Inflammatory macrophage treated with lipopolysaccharide for 1 hour (primary cell): ENCODE data around the gene IL25.

Experiments used
- DNase-seq, 2 donors: peaks; one replicate each; pipeline ENCODE4 v3.0.0-alpha.2; 2020 to 2022

The IL25 gene

DNA sequence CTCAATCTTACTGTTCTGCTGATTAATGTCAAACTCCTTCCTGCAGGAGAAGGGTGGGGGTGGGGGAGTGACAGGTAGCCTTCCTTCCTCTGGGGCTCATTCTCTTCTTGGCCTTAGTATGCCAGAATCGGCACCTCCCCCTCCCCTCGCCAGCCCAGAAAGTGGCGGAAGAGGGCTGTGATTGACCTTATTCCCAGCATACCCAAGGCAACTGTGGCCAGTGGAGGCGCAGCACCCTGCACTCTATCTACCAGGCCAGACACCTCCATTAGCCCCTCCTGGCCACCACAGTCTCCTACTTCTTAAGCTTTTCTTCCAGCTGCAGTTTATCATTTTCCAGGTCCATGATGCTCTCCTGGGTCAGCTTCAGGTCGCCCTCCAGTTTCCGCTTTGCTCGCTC lies 20.0 kb downstream of the IL25 start:
- DNase-seq = no peak

DNA sequence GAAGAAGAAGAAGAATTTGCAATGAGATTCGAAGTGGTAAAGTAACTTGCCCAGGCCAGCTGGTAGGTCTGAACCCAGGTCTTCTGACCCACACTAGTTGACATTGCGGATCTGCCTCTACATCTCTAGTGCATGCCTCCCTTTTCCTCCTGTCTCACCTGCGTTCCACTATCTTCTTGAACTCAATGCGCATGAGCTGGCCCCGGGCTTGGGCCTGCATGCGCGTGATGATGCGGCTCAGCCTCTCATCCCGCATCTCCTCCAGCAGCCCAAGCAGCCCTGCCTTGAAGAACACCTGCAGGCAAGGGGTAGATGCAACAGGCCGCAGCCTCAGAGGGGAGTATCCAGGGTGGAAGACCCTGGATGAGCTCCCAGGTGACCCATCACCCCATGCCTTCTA lies 23.5 kb downstream of the IL25 start:
- DNase-seq = no peak

DNA sequence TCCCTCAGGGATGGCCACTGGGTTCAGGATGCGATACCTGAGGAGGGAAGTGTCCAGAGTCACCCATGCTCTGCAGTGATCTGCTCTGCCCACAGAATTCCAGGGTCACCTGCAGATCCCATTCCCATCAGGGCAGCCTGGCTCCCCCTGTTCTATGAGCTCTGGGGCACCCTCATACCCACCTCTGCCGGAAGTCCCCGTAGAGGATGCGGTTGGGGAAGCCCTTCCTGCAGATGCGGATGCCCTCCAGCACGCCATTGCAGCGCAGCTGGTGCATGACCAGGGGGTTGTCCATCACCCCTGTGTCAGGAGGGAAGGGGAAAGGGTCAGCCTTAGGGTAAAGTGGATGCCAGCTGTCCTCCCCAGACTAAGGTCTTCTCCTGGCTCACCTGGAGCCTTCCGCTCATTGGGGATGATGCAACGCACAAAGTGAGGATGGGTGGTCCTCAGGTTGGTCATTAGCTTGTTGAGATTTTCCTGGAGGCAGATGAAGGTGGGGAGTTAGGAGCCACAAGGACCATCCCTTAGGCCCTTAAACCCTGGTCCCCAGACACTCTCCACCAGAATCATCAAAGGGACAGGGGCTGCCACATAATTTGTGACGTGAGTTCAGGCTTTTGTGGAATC lies 24.3 kb downstream of the IL25 start:
- DNase-seq = no peak

DNA sequence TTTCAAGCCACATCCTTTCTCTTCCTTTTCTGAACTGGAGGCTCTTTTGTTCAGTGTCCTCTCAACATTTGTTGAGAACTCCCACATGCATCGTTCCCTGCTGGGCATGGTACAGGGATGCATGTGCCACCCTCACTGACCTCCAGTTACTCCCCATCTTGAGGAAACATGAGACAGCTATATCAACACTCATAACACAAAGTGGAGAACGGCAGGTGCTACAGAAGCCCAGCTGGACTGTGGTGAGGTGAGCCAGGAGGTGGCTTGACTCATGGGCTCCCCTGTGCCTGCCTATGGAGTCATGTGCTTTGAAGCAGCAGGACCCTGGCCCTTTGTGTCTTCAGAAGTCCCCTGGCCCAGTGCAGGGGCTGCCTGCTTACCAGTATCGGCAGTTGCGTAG lies 25.7 kb downstream of the IL25 start:
- no peak for DNase-seq

DNA sequence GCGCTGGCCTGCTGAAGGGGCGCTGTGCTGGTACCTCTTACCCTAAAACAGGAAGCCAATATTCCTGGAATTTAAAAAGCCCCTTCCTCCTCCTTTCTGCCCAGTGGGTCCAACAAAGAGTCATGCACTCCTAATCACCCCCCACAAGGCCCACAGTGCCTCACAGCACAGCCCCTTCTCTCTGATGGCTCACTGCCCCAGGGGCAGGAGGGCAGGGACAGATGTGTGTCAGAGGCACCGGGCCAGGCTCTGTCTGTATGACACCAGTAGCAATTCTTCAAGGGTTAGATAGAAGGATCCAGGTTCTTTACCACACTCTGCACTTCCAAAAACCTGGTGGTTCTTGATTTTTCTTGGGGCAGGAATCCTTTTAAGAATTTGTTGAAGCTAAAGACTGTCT lies 26.5 kb downstream of the IL25 start:
- DNase-seq = no peak

DNA sequence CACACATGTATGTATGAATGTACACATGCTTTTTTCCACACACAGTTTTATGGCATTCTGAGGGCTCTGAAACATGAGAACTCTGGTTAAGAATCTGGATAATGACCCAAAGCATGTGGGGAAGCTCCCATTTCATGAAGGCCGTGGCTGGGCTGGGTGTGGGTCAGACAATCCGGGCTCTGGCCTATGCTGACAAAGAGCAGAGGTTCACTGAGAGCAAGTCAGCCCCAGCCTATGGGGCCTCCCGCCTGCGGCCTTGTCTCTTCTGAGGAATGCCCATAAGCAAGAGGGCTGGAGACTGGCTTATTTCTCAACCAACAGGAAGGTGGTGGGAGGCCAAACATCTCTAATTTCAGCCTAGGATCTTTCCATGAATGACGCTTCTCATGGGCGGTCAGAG lies 27.0 kb downstream of the IL25 start:
- no peak for DNase-seq

DNA sequence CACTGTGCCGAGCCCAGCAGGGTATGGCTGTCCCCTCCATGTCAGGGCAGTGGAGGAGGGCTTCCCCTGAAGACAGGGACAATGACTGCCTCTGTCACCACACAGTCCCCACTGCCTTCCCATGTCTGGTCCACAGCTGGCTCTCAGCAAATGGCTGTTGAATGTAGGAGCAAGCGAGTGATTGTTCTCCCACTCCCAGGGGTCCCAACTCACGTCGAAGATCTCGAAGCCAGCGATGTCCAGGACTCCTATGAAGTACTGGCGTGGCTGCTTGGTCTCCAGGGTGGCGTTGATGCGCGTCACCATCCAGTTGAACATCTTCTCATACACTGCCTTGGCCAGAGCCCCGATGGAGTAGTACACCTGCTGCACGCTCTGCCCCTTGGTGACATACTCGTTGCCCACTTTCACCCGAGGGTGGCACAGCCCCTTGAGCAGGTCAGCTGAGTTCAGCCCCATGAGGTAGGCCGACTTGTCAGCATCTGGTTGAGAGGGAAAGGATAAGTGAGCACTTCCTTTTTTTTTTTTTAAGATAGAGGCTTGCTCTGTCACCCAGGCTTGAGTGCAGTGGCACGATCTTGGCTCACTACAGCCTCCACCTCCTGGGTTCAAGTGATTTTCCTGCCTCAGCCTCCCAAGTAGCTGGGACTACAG lies 28.0 kb downstream of the IL25 start:
- DNase-seq = peak in 1 of 2 donors; percentile 6

DNA sequence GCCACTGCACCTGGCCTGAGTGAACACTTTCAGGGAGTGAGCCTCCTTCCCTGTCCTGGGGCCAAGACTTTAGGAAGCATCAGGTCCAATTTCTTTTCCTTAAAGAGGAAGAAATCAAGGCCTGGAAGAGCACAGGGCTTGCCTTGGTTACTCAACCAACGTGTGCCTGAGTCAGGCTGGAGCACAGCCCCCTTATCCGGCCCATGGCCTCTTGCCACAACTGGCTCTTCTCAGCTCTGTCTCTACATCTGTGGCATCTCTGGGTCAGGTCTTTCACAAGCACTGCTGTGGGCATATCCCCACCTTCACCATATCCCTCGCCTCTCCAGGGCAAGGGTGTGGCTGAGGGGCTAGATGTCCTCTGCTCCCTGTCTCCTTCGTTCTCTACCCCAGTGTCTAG lies 28.7 kb downstream of the IL25 start:
- peak; percentile 5 to 40 for DNase-seq

DNA sequence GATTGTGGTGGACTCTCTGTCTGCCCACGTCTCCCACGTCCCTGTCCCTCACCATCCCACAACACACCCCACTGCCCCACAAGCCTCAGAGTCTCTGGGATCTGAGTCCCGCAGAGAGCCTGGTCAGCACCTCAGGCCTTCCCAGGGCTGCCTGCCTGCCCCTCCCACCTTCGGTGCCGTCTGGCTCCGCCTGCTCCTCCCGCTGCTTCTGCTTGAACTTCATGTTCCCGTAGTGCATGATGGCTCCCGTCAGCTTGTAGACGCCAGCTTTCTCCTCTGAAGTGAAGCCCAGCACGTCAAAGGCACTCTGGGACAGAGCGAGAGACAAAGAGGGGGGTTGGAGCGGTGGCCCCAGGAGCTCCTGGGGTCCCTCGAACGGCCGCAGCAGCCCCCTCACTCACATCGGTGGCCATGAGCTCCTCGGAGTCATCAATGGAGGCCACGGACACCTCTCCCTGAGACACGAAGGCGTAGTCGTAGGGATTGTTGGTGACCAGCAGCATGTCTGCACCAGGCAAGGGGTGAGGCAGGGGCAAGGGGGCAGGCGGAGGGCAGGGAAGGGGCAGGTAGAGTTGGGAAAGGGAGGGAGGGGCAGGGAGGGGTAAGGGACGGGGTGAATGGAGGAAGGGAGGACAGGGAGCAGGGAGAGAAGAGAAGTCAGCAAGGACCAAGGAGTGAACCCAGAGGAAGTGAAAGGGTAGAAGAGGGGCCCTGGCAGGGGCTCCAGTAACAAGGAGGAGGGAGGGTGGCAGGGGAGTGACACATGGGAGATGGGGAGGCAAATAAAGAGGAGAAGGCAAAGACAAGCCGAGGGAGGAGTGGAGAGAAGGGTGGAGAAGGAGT lies 29.9 kb downstream of the IL25 start:
- no peak for DNase-seq

DNA sequence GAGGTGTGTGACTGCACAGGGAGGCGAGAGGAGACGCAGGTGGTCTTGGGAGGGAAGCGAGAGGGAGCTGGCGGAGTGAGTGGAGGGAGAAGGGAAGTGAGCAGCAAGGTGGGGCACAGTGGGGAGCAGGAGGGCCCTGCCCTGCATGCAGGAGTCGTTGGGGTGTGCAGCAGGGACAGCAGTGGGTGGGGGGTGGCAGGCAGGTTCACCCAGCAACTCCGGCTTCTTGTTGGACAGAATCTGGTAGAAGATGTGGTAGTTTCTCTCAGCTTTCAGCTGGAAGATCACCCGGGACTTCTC lies 30.5 kb downstream of the IL25 start:
- DNase-seq = no peak

DNA sequence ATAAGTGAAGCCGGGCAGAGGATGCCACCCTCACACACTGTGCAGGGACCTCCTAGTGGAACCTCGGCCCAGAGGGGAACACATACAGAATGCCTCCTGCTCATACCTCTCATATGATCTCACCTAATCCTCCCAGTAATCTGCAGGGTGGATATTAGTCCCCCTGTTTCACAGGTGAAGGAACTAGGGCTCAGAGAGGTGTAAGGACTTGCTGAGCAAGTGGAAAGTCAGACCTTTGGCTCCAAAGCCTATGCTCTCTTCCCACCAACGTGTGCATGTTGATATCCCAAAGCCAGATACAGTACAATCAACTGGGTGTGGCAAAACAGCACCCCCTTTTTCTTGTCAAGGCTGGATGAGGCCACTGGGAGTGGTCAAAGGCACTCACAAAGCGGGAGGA lies 31.3 kb downstream of the IL25 start:
- DNase-seq = no peak

DNA sequence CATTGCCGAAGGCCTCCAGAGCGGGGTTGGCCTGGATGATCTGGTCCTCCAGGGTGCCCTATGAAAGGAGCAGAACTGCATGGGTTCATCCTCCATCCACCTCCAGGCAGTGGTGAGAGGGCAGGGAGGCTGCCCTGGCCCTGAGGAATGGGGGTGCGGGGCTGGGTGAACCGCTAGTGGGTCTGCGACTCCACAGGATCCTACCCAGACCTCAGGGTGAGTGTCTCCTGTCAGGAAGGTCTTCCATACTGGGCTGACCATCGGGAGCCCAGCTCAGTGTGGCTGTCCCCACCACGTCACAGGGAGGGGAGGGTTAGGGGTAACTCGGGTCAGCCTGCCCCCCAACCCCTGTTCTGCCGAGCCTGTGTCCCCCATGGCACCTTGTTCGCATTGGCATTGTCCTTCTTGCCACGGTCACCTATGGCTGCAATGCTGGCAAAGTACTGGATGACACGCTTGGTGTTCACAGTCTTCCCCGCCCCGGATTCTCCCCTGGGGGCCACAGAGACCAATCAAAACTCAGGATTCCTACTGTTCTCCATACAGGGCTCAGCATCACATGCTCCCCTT lies 31.8 kb downstream of the IL25 start:
- no peak for DNase-seq

DNA sequence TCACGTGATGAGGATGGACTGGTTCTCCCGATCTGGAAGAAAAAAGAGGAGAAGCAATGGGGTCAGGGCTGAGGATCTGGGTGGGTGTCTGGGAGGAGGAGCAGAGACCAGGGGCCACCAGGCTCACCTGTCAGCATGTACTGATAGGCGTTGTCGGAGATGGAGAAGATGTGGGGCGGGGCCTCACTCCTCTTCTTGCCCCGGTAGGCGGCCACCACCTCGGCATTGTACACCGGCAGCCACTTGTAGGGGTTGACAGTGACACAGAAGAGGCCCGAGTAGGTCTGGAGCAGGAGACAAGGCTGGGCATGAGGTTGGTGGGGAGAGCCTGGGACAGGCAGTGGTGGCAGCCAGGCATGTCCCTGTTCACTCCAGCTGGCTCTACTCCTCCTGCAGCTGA lies 32.5 kb downstream of the IL25 start:
- no peak for DNase-seq

DNA sequence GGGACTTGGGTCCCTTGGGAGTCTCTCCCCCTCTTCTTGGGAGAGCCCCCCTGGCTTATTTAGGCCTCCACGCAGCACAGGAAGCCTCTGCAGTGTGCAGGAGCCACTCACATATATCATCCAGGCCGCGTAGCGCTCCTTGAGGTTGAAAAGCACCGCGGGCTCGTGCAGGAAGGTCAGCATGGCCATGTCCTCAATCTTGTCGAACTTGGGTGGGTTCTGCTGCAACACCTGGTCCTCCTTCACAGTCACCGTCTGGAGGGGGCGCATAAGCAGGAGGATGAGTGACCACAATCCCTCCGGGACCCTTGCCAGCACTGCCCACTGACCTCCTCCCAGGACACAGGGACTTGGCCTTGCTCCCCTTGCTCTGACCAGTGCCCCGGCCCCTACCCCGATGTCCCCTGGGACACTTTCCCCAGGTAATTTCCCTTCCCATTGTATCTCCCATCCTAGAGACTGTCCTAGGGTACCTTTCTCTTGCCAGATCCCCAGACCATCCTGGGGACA lies 33.0 kb downstream of the IL25 start:
- no peak for DNase-seq

DNA sequence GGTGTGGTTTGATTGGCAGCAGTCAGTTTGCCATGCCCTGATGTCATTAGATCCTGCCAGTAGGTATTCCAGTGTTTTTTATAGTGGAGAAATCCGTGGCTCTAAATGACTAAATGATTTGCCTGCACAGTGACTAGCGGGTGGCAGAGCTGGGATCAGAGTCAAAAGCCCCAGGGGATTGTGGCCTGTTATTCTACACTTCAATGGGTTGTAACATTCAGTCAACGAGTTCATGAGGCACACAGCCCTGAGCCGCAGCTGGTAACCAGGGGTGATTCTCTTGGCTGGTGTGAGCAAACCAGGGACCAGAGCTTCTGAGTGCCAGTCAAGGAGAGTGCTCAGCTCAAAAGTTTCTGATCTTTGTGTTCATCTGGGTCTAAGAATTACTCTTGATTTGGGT lies 33.6 kb downstream of the IL25 start:
- no peak for DNase-seq

DNA sequence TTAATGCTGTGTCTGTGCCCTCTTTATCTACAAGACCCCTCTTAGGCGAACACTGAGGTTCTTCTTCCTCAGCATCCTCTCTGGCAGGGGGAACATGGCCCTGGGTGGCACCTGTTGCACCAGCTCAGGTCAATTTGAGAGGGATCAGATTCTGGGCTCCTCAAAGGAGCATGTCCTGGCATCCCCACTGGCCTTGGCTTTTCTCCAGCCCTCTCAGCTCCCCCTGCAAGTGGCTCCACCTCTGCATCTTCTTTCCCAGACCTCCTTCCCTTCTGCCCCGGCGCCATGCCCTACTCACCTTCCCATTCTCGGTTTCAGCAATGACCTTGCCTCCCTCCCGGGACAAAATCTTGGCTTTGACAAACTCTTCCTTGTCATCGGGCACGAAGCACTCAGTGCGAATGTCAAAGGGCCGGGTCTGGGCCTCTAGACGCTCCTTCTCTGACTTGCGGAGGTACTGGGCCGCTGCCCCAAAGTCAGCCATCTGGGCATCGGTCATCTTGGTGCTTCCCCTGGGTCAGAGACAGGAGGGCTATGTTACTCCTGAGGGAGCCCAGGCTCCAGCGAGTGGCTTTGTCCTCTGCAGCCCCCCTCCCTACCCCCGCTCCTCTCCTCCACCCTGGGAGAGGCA lies 34.2 kb downstream of the IL25 start:
- no peak for DNase-seq

DNA sequence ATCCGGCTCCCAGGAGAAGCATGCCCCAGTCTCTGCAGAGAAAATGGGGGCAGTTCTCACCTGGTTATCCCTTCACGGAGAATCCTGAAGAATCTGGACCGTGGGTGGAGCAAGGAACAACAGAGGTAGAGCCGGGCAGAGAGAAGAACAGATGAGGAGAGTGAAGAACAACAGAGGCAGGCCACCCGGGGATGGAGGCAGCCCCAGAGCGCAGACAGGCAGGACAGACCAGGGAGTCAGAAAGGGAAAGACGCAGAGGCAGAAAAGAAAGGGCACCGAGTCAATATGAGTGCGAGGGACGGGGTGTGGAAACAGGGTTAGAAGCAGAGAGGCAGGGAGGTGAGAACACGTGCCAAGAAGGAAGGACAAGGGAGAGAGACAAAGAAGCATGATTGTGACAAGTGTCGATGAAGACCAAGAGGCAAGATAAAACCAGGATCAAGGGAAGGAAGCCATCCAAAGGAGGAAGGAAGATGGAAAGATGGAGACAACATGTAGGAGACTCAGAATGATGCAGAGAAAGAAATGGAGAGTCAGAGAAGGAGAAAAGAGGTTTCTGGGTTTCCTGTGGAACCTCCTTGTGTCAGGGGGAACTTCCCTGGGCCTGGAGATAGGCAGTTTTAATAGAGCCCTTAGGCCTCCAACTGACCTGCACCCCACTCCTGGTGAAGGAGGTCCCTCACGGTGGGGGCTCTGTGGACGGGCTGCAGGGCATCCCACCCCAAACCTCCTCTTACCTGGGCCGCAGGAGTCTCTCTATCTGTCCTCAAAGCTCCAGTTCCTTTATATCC lies 35.1 kb downstream of the IL25 start, which contains the start of gene MYH6:
MYH6 (minus strand) TSS at position 758 of the 791 bp plus-strand sequence. CDS start 1,050 bp downstream, outside the sequence.
- no peak for DNase-seq

DNA sequence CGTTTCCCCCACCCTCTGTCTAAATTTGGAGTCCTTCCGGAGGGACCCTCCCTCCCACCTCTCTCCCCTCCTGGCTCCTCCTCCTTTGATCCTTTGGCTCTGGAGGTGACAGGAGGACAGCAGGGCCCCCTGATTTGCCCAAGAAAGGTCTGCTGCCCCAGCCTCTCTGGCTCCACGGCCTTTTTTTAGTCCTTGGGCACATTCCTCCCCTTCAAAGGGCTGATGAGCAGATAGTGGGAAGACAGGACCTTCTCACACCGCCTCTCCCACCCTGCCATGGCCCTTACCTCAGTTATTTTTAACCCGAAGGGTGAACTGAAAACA lies 35.7 kb downstream of the IL25 start:
- DNase-seq = no peak

DNA sequence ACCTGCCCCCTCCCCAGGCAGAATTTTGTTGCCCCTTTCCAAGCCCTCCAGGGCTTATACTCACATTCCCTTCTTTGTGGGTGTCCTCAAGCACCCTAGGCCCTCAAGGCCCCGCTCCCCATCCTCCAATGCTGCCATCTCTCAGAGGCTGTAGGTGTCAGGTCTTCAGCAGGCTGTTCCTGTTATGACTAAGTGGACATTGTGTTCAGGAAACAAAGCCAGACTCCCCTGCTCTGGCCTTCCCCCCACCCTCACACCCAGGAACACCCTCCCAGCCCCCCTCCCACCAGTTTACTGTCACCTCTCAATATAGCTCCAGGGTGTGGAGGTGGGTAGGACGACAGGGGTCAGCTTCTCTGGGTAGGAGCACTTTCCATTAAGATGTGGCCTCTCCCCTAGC lies 36.9 kb downstream of the IL25 start:
- DNase-seq = no peak

DNA sequence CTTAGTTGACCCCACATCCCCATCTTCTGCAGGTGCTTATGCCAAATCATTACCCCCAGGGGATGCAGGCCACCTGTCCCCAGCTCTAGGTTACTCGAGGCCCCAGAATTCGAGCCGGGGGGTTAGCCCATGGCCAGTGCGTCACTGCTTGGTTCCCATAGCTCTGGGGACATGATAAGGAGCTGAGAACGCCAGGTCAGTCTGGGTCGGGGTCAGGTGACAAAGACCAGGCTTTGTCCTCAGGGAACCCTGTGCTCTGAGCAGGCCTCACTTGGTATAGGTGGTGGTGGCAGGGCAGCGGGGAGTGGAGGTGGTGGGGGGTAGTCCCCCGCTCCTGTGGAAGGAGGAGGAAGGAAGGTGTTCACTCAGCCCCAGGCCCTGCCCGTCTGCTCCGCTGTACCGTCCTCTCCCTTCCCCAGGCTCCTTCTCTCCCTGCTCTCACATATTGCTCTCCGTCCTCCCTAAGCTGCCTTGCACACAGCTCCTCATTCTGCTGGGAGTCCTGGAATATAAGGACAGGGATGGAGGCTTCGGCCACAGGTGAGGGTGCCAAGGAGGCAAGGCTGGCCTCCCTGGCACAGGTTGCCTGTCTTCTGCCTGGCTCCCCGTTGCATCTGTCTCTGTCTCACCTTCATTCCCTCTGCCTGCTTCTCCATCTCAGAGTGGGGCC lies 37.5 kb downstream of the IL25 start:
- no peak for DNase-seq

DNA sequence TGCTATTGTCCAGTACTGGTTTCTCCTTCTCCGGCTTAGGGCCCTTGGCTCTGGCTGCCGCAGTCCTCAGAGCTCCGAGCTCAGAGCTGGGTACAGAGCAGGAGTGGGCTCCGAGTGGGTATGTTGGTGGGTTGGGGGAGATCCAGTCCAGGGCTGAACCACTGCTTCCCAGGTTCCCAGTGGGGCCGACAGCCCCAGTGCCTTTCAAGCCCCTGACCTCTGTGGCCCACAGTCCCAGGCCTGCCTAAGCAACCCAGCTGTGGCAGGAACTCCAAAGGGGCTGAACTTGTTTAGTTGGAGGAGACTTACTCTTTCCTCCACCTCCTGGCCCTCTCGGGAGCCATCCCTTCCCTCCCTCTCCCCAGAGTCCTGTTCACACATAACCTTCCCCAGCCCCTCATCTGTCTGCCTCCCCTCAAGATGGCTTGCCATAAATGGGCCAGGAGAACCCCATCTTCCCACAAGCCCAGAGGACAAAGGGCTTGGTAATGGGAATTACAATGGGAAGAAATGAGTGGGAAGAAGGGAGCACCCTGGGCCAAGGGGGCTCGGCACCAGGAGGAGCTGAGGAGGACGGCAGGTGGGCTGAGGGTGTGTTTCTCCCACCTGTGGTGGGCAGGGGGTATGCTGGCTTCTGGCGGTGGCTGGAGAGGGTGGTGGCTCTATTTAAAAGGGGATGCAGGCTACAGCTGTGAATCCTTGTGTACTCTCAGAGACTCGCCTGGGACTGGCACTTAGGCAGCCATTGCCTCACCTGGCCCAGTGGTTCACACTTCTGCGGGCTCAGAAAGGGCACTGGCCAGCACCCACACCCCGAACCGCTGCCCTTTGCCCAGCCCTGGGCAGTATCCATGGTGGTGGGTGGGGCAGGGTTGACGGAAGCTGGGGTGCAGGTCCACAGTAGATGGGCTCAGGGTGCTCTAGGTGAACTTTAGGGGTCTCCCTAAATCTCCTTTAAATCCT lies 39.2 kb downstream of the IL25 start:
- no peak for DNase-seq
